Rectal smooth muscle tissue (tissue), 1 donor: ENCODE results near the gene CMTM6.

ENCODE experiments used
- H3K27ac ChIP-seq: one replicate; pipeline ENCODE4 v1.7.0; 2013; ENCODE audit warnings: low read depth, low read length, inconsistent platforms
- H3K27me3 ChIP-seq: one replicate; pipeline ENCODE4 v1.7.0; 2013; ENCODE audit warnings: low read length; ENCODE audit not compliant: control insufficient read depth, insufficient read depth
- H3K36me3 ChIP-seq: one replicate; pipeline ENCODE4 v1.7.0; 2013; ENCODE audit warnings: low read length; ENCODE audit not compliant: control insufficient read depth, insufficient read depth
- H3K4me1 ChIP-seq: one replicate; pipeline ENCODE4 v1.7.0; 2013; ENCODE audit warnings: low read length; ENCODE audit not compliant: control insufficient read depth, insufficient read depth
- H3K4me3 ChIP-seq: one replicate; pipeline ENCODE4 v1.7.0; 2013; ENCODE audit warnings: low read length
- H3K9ac ChIP-seq: one replicate; pipeline ENCODE4 v1.7.0; 2013; ENCODE audit warnings: low read length

The CMTM6 gene

GRCh38 chr3:32459450-32459849 lies 43.2 kb downstream of the CMTM6 start:
- H3K9ac ChIP-seq = no peak overlapping the region
- no peaks in the 10 kb centered on the region for H3K36me3 ChIP-seq
- no peak overlapping the region for H3K27ac ChIP-seq
- H3K4me1 ChIP-seq = no peaks in the 10 kb centered on the region
- no peaks in the 10 kb centered on the region for H3K27me3 ChIP-seq
- no peak overlapping the region for H3K4me3 ChIP-seq

- Histone ChIP-seq H3K27me3 (no peaks in the 10 kb centered on the region), H3K9ac (no peak overlapping the region), H3K4me1 (no peaks in the 10 kb centered on the region), H3K36me3 (no peaks in the 10 kb centered on the region), H3K27ac (no peak overlapping the region), H3K4me3 (no peak overlapping the region)
Measured at GRCh38 chr3:32457971-32458471, 44.6 kb downstream of the CMTM6 start.

GRCh38 chr3:32456429-32457130 lies 46.1 kb downstream of the CMTM6 start:
- no peaks in the 10 kb centered on the region for H3K27me3 ChIP-seq
- no peaks in the 10 kb centered on the region for H3K36me3 ChIP-seq
- no peaks in the 10 kb centered on the region for H3K4me1 ChIP-seq
- no peak overlapping the region for H3K4me3 ChIP-seq
- H3K9ac ChIP-seq = no peak overlapping the region
- no peak overlapping the region for H3K27ac ChIP-seq

GRCh38 chr3:32455609-32456428 lies 46.8 kb downstream of the CMTM6 start:
- no peak overlapping the region for H3K27ac ChIP-seq
- no peaks in the 10 kb centered on the region for H3K36me3 ChIP-seq
- H3K9ac ChIP-seq = no peak overlapping the region
- no peaks in the 10 kb centered on the region for H3K4me1 ChIP-seq
- H3K4me3 ChIP-seq = no peak overlapping the region
- no peaks in the 10 kb centered on the region for H3K27me3 ChIP-seq

- Histone ChIP-seq H3K4me3 (no peak overlapping the region), H3K27me3 (no peaks in the 10 kb centered on the region), H3K9ac (no peak overlapping the region), H3K27ac (no peak overlapping the region), H3K4me1 (no peaks in the 10 kb centered on the region), H3K36me3 (no peaks in the 10 kb centered on the region)
Measured at GRCh38 chr3:32454731-32455608, 47.7 kb downstream of the CMTM6 start.

- H3K9ac ChIP-seq = no peak overlapping the region
- no peak overlapping the region for H3K27ac ChIP-seq
- no peaks in the 10 kb centered on the region for H3K36me3 ChIP-seq
- H3K4me3 ChIP-seq = no peak overlapping the region
- H3K4me1 ChIP-seq = no peaks in the 10 kb centered on the region
- H3K27me3 ChIP-seq = no peaks in the 10 kb centered on the region
Measured at GRCh38 chr3:32454111-32454510, 48.5 kb downstream of the CMTM6 start.

GRCh38 chr3:32453346-32453745 lies 49.3 kb downstream of the CMTM6 start:
- H3K4me3 ChIP-seq = no peak overlapping the region
- no peaks in the 10 kb centered on the region for H3K4me1 ChIP-seq

GRCh38 chr3:32452009-32452408 lies 50.6 kb downstream of the CMTM6 start:
- Histone ChIP-seq H3K27me3 (no peaks in the 10 kb centered on the region), H3K27ac (no peak overlapping the region), H3K36me3 (no peaks in the 10 kb centered on the region), H3K9ac (no peak overlapping the region), H3K4me3 (no peak overlapping the region), H3K4me1 (no peaks in the 10 kb centered on the region)

More at GRCh38 chr3:32453346-32453745, 49.3 kb downstream of the CMTM6 start:
- H3K9ac ChIP-seq = no peak overlapping the region
- no peaks in the 10 kb centered on the region for H3K27me3 ChIP-seq
- H3K27ac ChIP-seq = no peak overlapping the region
- H3K36me3 ChIP-seq = no peaks in the 10 kb centered on the region

GRCh38 chr3:32450992-32451659 lies 51.5 kb downstream of the CMTM6 start:
- Histone ChIP-seq H3K36me3 (no peaks in the 10 kb centered on the region), H3K27ac (no peak overlapping the region), H3K4me1 (no peaks in the 10 kb centered on the region), H3K4me3 (no peak overlapping the region), H3K9ac (no peak overlapping the region), H3K27me3 (no peaks in the 10 kb centered on the region)

GRCh38 chr3:32450426-32450825 lies 52.2 kb downstream of the CMTM6 start:
- Histone ChIP-seq H3K4me3 (no peak overlapping the region), H3K27ac (no peak overlapping the region)

GRCh38 chr3:32449691-32450090 lies 53.0 kb downstream of the CMTM6 start:
- Histone ChIP-seq H3K27ac (no peak overlapping the region), H3K4me3 (no peak overlapping the region), H3K9ac (no peak overlapping the region), H3K4me1 (no peaks in the 10 kb centered on the region), H3K27me3 (no peaks in the 10 kb centered on the region), H3K36me3 (no peaks in the 10 kb centered on the region)

More at GRCh38 chr3:32450426-32450825, 52.2 kb downstream of the CMTM6 start:
- Histone ChIP-seq H3K36me3 (no peaks in the 10 kb centered on the region), H3K9ac (no peak overlapping the region), H3K27me3 (no peaks in the 10 kb centered on the region), H3K4me1 (no peaks in the 10 kb centered on the region)
